Fibroblast of skin of right quadriceps (primary cell): ENCODE results near the gene KRTAP3-1.

Source experiments
- DNase-seq: peaks from one replicate; pipeline ENCODE4 v3.0.0-alpha.2; 2013

Gene KRTAP3-1

GRCh38 chr17:40974366-40974765 is 34.6 kb downstream of the KRTAP3-1 start:
- DNase-seq, result no peak

DNA sequence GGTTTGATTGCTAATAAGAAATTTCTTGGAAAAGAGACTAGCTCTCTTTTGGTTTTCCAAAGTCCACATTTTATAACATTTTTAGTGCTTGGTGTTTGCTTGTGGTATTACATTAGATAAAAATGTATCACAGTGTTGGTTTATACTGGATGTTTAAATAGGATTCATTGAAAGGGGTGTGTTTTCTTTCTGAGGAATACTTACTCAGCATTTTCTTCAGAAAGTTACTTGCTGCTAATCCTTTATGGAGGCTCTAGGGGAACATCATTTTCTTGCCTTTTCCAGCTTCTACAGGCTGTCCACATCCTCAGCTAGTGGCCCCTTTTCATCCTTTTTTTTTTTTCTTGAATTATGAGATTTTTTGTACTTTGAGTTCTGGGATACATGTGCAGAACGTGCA is 41.3 kb downstream of the KRTAP3-1 start:
- DNase-seq, result no peak

DNA sequence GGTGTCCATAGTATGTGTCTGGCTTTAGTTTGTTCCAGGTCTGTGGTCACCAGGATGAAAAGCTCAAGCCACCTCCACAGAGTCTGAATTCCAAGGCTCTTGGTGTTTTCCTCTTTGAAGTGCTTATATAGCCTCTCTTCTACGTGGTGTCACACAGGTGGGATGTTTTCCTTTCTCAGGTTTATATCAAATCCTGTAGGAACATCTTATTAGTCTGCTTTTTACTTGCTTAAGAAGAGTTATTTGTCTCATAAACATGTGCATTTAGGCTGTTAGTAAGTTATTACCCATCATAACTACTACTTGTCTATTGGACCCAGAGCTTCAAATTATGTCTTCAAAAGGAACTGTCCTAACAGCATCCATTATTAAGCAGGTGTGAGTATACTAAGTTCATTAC is 42.1 kb downstream of the KRTAP3-1 start, which contains the start of gene KRT39:
KRT39 (minus strand) TSS at position 101 of the 400 bp plus-strand sequence; CDS start at position 9, 92 bp downstream.
- no peak for DNase-seq

DNA sequence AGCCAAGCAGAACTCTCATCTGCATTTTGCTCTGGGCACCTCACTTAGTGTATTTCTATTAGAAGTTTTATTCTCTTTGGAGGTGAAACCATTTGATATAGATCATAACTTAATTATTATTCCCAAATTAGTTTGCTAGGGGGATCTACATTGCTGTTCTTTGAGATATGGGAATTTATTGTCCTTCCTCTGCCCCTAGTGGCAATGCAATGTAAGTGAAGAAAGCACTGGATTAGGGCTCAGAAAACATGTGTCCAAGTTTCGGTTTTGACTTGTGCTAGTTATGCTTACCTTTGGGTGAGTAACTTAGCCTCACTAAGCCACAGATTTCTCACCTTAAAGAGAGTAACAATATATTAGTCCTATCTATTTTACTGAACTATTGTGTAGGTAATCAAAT is 45.1 kb downstream of the KRTAP3-1 start:
- DNase-seq, result no peak

GRCh38 chr17:40962059-40962561 is 46.8 kb downstream of the KRTAP3-1 start:
- no peak for DNase-seq

DNA sequence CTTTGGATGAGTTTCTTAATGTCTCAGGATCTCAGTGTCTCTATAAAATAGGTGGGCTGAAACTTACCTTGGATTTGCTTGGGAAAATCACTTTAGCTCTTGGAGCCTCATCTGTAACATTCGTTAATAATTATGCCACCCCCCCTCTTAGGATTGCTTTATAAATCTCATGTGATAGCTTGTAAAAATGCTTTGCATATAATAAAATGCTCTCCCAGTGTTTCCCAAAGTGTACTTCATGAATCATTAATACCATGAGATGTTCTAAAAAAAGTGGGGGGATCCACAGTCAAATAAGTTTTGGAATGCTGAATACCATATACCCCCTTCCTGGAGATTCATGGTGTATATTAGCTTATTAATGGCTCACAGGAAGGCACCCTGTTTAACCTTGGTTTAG is 47.3 kb downstream of the KRTAP3-1 start:
- no peak for DNase-seq

GRCh38 chr17:40960144-40960543 is 48.8 kb downstream of the KRTAP3-1 start:
- DNase-seq, result no peak
